Activated CD8-positive, alpha-beta memory T cell treated with anti-CD3 and anti-CD28 coated beads, Interleukin-2, amount 10 ng/mL, durations not matched to agents 7 days and 5 days (primary cell): ENCODE measurements around the gene ZBTB44. TPM values are rescaled to one million over a fixed set of nuclear protein-coding genes. Genes with fewer than 3 reads are reported as not detected.
"Not testable (repeated sequence)": the region's sequence is repeated elsewhere in the genome, so short reads cannot be mapped to it uniquely, and the experiment has no call there.

Source experiments
- ATAC-seq: fragments of 150-1000 bp; cut with Tn5 transposase; one replicate; pipeline ENCODE4 v1.10.0; 2021; ENCODE audit warnings: moderate library complexity
- CTCF ChIA-PET: fragments of 350-600 bp; sonication (Branson Sonifier 250); formaldehyde crosslinking; loops from one replicate; lab custom pipeline; 2021; ENCODE audit warnings: antibody characterized with exemption; lab: Charles Lee
- DNase-seq: peaks from one replicate; pipeline ENCODE4 v3.0.0-alpha.2; 2020
- H3K27ac Mint-ChIP-seq: one replicate; pipeline ENCODE4 v1.8.0; 2021; ENCODE audit warnings: mild to moderate bottlenecking, mixed read lengths
- H3K27me3 Mint-ChIP-seq: one replicate; pipeline ENCODE4 v1.8.0; 2021; ENCODE audit warnings: mixed read lengths
- H3K36me3 Mint-ChIP-seq: one replicate; pipeline ENCODE4 v1.8.0; 2021; ENCODE audit warnings: mild to moderate bottlenecking, mixed read lengths
- H3K4me1 Mint-ChIP-seq: one replicate; pipeline ENCODE4 v1.8.0; 2021; ENCODE audit warnings: mixed read lengths
- H3K4me3 Mint-ChIP-seq: one replicate; pipeline ENCODE4 v1.8.0; 2021; ENCODE audit warnings: mild to moderate bottlenecking, moderate library complexity, mixed read lengths
- H3K9me3 Mint-ChIP-seq: one replicate; pipeline ENCODE4 v1.8.0; 2022; ENCODE audit warnings: low read depth, mixed read lengths
- total RNA-seq, 2 experiments: library from RNA; stranded (reverse); gene quantifications; one replicate each; pipeline ENCODE4 v1.2.3, GENCODE V29; 2021

The ZBTB44 gene
- total RNA-seq, 2 experiments from 2014 or later, result 36.9 to 41.7 TPM

- H3K27me3 Mint-ChIP-seq, ATAC-seq, DNase-seq, H3K9me3 Mint-ChIP-seq, H3K4me3 Mint-ChIP-seq, H3K27ac Mint-ChIP-seq, H3K4me1 Mint-ChIP-seq, CTCF ChIA-PET: not testable (repeated sequence)
- H3K36me3 Mint-ChIP-seq, result peaks cover 11% of the 10 kb centered on the region
Observed at GRCh38 chr11:130233888-130234287, 80.8 kb downstream of the ZBTB44 start.

GRCh38 chr11:130233486-130233885 is 81.2 kb downstream of the ZBTB44 start:
- not testable (repeated sequence) for H3K4me1 Mint-ChIP-seq

GRCh38 chr11:130227373-130227772 is 87.3 kb downstream of the ZBTB44 start:
- H3K27me3 Mint-ChIP-seq, result no peaks in the 10 kb centered on the region
- no peak overlapping the region for H3K4me3 Mint-ChIP-seq
- H3K36me3 Mint-ChIP-seq, result peaks cover 2% of the 10 kb centered on the region
- ATAC-seq (no peak), DNase-seq (no peak)
- no peaks in the 10 kb centered on the region for H3K9me3 Mint-ChIP-seq
- no peak overlapping the region for H3K27ac Mint-ChIP-seq
- H3K4me1 Mint-ChIP-seq, result peaks cover 16% of the 10 kb centered on the region
- CTCF ChIA-PET, result no interaction called here

More at GRCh38 chr11:130233486-130233885, 81.2 kb downstream of the ZBTB44 start:
- ATAC-seq, H3K36me3 Mint-ChIP-seq, H3K9me3 Mint-ChIP-seq, CTCF ChIA-PET, H3K27me3 Mint-ChIP-seq, H3K4me3 Mint-ChIP-seq, DNase-seq, H3K27ac Mint-ChIP-seq: not testable (repeated sequence)

GRCh38 chr11:130223291-130223971 is 91.3 kb downstream of the ZBTB44 start:
- H3K4me1 Mint-ChIP-seq, result peaks cover 17% of the 10 kb centered on the region
- DNase-seq (no peak), ATAC-seq (peak; percentile 45)
- H3K36me3 Mint-ChIP-seq, result no peaks in the 10 kb centered on the region
- CTCF ChIA-PET, result no interaction called here
- peak overlapping the region; percentile 42 for H3K27ac Mint-ChIP-seq
- no peaks in the 10 kb centered on the region for H3K27me3 Mint-ChIP-seq
- no peaks in the 10 kb centered on the region for H3K9me3 Mint-ChIP-seq
- H3K4me3 Mint-ChIP-seq, result no peak overlapping the region

- H3K27ac Mint-ChIP-seq, result no peak overlapping the region
- peaks cover 17% of the 10 kb centered on the region for H3K4me1 Mint-ChIP-seq
- H3K9me3 Mint-ChIP-seq, result no peaks in the 10 kb centered on the region
- no peaks in the 10 kb centered on the region for H3K36me3 Mint-ChIP-seq
- CTCF ChIA-PET, result interaction anchor here (1.6 kb wide), 1 partner anchor 8 kb away, joined by 10 read pairs; no protein-coding TSS in a partner anchor
- DNase-seq (no peak), ATAC-seq (no peak)
- H3K4me3 Mint-ChIP-seq, result no peak overlapping the region
- no peaks in the 10 kb centered on the region for H3K27me3 Mint-ChIP-seq
Observed at GRCh38 chr11:130220311-130221035, 94.2 kb downstream of the ZBTB44 start.

- CTCF ChIA-PET, result no interaction called here
- H3K27me3 Mint-ChIP-seq, result peaks cover 2% of the 10 kb centered on the region
Observed at GRCh38 chr11:130219148-130219547, 95.6 kb downstream of the ZBTB44 start.

GRCh38 chr11:130218501-130219070 is 96.1 kb downstream of the ZBTB44 start:
- H3K4me1 Mint-ChIP-seq, result peaks cover 13% of the 10 kb centered on the region
- CTCF ChIA-PET, result no interaction called here

More at GRCh38 chr11:130219148-130219547, 95.6 kb downstream of the ZBTB44 start:
- no peaks in the 10 kb centered on the region for H3K9me3 Mint-ChIP-seq
- no peak overlapping the region for H3K27ac Mint-ChIP-seq
- no peaks in the 10 kb centered on the region for H3K36me3 Mint-ChIP-seq
- DNase-seq (no peak), ATAC-seq (no peak)
- peaks cover 17% of the 10 kb centered on the region for H3K4me1 Mint-ChIP-seq
- no peak overlapping the region for H3K4me3 Mint-ChIP-seq

GRCh38 chr11:130217133-130218031 is 97.3 kb downstream of the ZBTB44 start:
- no peak overlapping the region for H3K27ac Mint-ChIP-seq
- DNase-seq (peak; percentile 37), ATAC-seq (no peak)
- no peaks in the 10 kb centered on the region for H3K9me3 Mint-ChIP-seq
- H3K4me3 Mint-ChIP-seq, result no peak overlapping the region
- peaks cover 1% of the 10 kb centered on the region for H3K4me1 Mint-ChIP-seq
- CTCF ChIA-PET, result no interaction called here
- H3K36me3 Mint-ChIP-seq, result no peaks in the 10 kb centered on the region
- H3K27me3 Mint-ChIP-seq, result peaks cover 2% of the 10 kb centered on the region

More at GRCh38 chr11:130218501-130219070, 96.1 kb downstream of the ZBTB44 start:
- no peak overlapping the region for H3K4me3 Mint-ChIP-seq
- ATAC-seq (no peak), DNase-seq (no peak)
- no peaks in the 10 kb centered on the region for H3K36me3 Mint-ChIP-seq
- H3K27me3 Mint-ChIP-seq, result peaks cover 2% of the 10 kb centered on the region
- no peak overlapping the region for H3K27ac Mint-ChIP-seq
- no peaks in the 10 kb centered on the region for H3K9me3 Mint-ChIP-seq

GRCh38 chr11:130216591-130217132 is 98.1 kb downstream of the ZBTB44 start:
- Mint-ChIP-seq H3K27me3 (peaks cover 5% of the 10 kb centered on the region), H3K9me3 (no peaks in the 10 kb centered on the region), H3K36me3 (no peaks in the 10 kb centered on the region), H3K4me1 (no peaks in the 10 kb centered on the region), H3K4me3 (no peak overlapping the region), H3K27ac (no peak overlapping the region)
- peak; percentile 35 for DNase-seq
- CTCF ChIA-PET, result interaction anchor here (1.1 to 1.5 kb wide), 3 partner anchors 174 to 216 kb away, joined by 3 to 4 read pairs (median 3); no protein-coding TSS in a partner anchor
- ATAC-seq, result no peak

- Mint-ChIP-seq H3K27me3 (peaks cover 6% of the 10 kb centered on the region), H3K4me1 (no peaks in the 10 kb centered on the region), H3K27ac (no peak overlapping the region), H3K9me3 (no peaks in the 10 kb centered on the region), H3K36me3 (no peaks in the 10 kb centered on the region), H3K4me3 (no peak overlapping the region)
- DNase-seq (peak; percentile 15), ATAC-seq (no peak)
- CTCF ChIA-PET, result interaction anchor here (1.1 to 1.5 kb wide), 3 partner anchors 174 to 217 kb away, joined by 3 to 4 read pairs (median 3); no protein-coding TSS in a partner anchor
Observed at GRCh38 chr11:130216221-130216550, 98.5 kb downstream of the ZBTB44 start.

GRCh38 chr11:130215531-130216220 is 99.0 kb downstream of the ZBTB44 start:
- no peaks in the 10 kb centered on the region for H3K9me3 Mint-ChIP-seq
- no peak for ATAC-seq
- H3K4me3 Mint-ChIP-seq, result no peak overlapping the region

More at GRCh38 chr11:130215531-130216220, 99.0 kb downstream of the ZBTB44 start:
- Mint-ChIP-seq H3K27me3 (peaks cover 7% of the 10 kb centered on the region), H3K4me1 (no peaks in the 10 kb centered on the region), H3K27ac (no peak overlapping the region), H3K36me3 (no peaks in the 10 kb centered on the region)
- CTCF ChIA-PET, result interaction anchor here (1.1 to 1.5 kb wide), 3 partner anchors 175 to 217 kb away, joined by 3 to 4 read pairs (median 3); no protein-coding TSS in a partner anchor
- peak; percentile 34 for DNase-seq
